Aorta (tissue), 5 donors: ENCODE measurements around the gene CYP17A1. TPM values are rescaled to one million over a fixed set of nuclear protein-coding genes. Genes with fewer than 3 reads are reported as not detected.

Source experiments
- ATAC-seq: fragments of 200-7000 bp; cut with Tn5 transposase; one replicate; pipeline ENCODE4 v1.9.1; 2022; ENCODE audit warnings: moderate library complexity; ENCODE audit not compliant: low FRiP score
- DNase-seq, 2 donors: peaks; one replicate each; pipeline ENCODE4 v3.0.0-alpha.2; 2020
- H3K27ac ChIP-seq, 2 donors: one replicate each; pipeline ENCODE4 v1.5.1; 2013; ENCODE audit warnings: low read length in 2 of 2, mild to moderate bottlenecking in 2 of 2, moderate library complexity in 2 of 2, control low read depth in 1 of 2, inconsistent platforms in 1 of 2, low read depth in 1 of 2
- H3K27me3 ChIP-seq, 2 donors: one replicate each; pipeline ENCODE4 v1.6.1; 2013; ENCODE audit warnings: control low read depth in 1 of 2, low read length in 1 of 2, mild to moderate bottlenecking in 1 of 2, moderate library complexity in 1 of 2; ENCODE audit not compliant: insufficient read depth in 2 of 2, control insufficient read depth in 1 of 2
- H3K36me3 ChIP-seq, 2 donors: one replicate each; pipeline ENCODE4 v1.6.1; 2013; ENCODE audit warnings: control low read depth in 1 of 2, low read length in 1 of 2, mild to moderate bottlenecking in 1 of 2; ENCODE audit not compliant: insufficient read depth in 2 of 2, control insufficient read depth in 1 of 2
- H3K4me1 ChIP-seq, 2 donors: one replicate each; pipeline ENCODE4 v1.6.1; 2013; ENCODE audit warnings: low read length in 2 of 2, control low read depth in 1 of 2, mild to moderate bottlenecking in 1 of 2, moderate library complexity in 1 of 2; ENCODE audit not compliant: insufficient read depth in 2 of 2, control insufficient read depth in 1 of 2
- H3K4me3 ChIP-seq, 2 donors: one replicate each; pipeline ENCODE4 v1.5.1; 2013; ENCODE audit warnings: low read length in 2 of 2, control low read depth in 1 of 2, mild to moderate bottlenecking in 1 of 2
- H3K9me3 ChIP-seq: one replicate; pipeline ENCODE4 v1.6.1; 2013; ENCODE audit warnings: mild to moderate bottlenecking, low read length; ENCODE audit not compliant: control insufficient read depth
- WGBS, 2 donors: extraction: QIAGEN DNeasy Blood & Tissue Kit; methylation state at CpG; one replicate each; pipeline ENCODE4 v1.1.7; 2013; 5-methylcytosine and 5-hydroxymethylcytosine counted together
- intact Hi-C, 2 donors: fragments of 100-400 bp; cut with DNase I; formaldehyde crosslinking; loops; one replicate each; pipeline versions ENCODE4 v1.14.2 to v1.15.0; 2022
- polyA plus RNA-seq, 2 donors: library from polyadenylated mRNA; stranded (reverse); fragments of 200-250 nt; gene quantifications; one replicate each; pipeline ENCODE4 v1.2.3, GENCODE V29; 2013
- total RNA-seq, 2 donors: library from RNA; stranded (reverse); fragmentation: NEBNext Ultra II Directional; extraction: Animal tissue kit (Norgen Biotek cat#: 25700); gene quantifications; one replicate each; pipeline ENCODE4 v1.2.1, GENCODE V29; 2021
- donor health status: healthy with polysubstance abuse.
- donor health status: Bipolar disorder and iron deficiency.
- donor health status: DM: no; HTN: no; CAD: no.
- donor health status: DM: no; HTN: no; CAD: no.
- donor health status: DM: yes; HTN: yes; CAD: no.

The CYP17A1 gene
- total and polyA plus RNA-seq, 4 donors = 0.25 to 1.3 (median 0.55) TPM; not detected in 1

- intact Hi-C loops = loop anchor here (2.0 to 5.0 kb wide), 4 partner anchors 34 to 75 kb away; no protein-coding TSS in a partner anchor
- 4% methylated on average over 12 of the region's 12 CpGs for WGBS, 2 donors
Measured at GRCh38 chr10:102815790-102816549, 21.2 kb downstream of the CYP17A1 start.

GRCh38 chr10:102814873-102815661 lies 22.1 kb downstream of the CYP17A1 start:
- intact Hi-C loops = loop anchor here (2.0 to 5.0 kb wide), 4 partner anchors 33 to 74 kb away; no protein-coding TSS in a partner anchor
- Histone ChIP-seq H3K27ac (peak overlapping the region; percentile 97 to 100), H3K27me3 (no peaks in the 10 kb centered on the region), H3K4me1 (no peaks in the 10 kb centered on the region), H3K4me3 (no peak overlapping the region), H3K9me3 (no peaks in the 10 kb centered on the region), H3K36me3 (peaks cover 0 to 4% of the 10 kb centered on the region in 2 donors)
- WGBS, 2 donors = 57 to 59% methylated on average over 23 of the region's 23 CpGs
- DNase-seq (peak; percentile 94 to 97), ATAC-seq (peak; percentile 75)

More at GRCh38 chr10:102815790-102816549, 21.2 kb downstream of the CYP17A1 start:
- peak; percentile 79 to 80 for DNase-seq
- Histone ChIP-seq H3K36me3 (peaks cover 0 to 3% of the 10 kb centered on the region in 2 donors), H3K9me3 (no peaks in the 10 kb centered on the region), H3K4me3 (no peak overlapping the region), H3K27me3 (no peaks in the 10 kb centered on the region), H3K27ac (peak overlapping the region; percentile 97 to 100), H3K4me1 (no peaks in the 10 kb centered on the region)
- peak; percentile 83 for ATAC-seq

- ATAC-seq (peak; percentile 42), DNase-seq (peak; percentile 62 to 84)
- no peaks in the 10 kb centered on the region for H3K9me3 ChIP-seq
- peaks cover 0 to 7% of the 10 kb centered on the region in 2 donors for H3K36me3 ChIP-seq
- H3K4me3 ChIP-seq = no peak overlapping the region
- 10 to 12% methylated on average over 8 of the region's 8 CpGs for WGBS, 2 donors
- no peaks in the 10 kb centered on the region for H3K27me3 ChIP-seq
- H3K4me1 ChIP-seq = no peaks in the 10 kb centered on the region
- intact Hi-C loops = loop anchor here in 1 of 2 donors (2.0 kb wide), 1 partner anchor 74 kb away; no protein-coding TSS in a partner anchor
- H3K27ac ChIP-seq = peak overlapping the region; percentile 62 to 97
Measured at GRCh38 chr10:102814453-102814871, 22.8 kb downstream of the CYP17A1 start.

GRCh38 chr10:102813734-102814452 lies 23.3 kb downstream of the CYP17A1 start:
- DNase-seq = peak in 1 of 2 donors; percentile 63

GRCh38 chr10:102813017-102813541 lies 24.1 kb downstream of the CYP17A1 start:
- Histone ChIP-seq H3K27ac (peak overlapping the region in 1 of 2 donors; percentile 88), H3K4me3 (no peak overlapping the region), H3K9me3 (no peaks in the 10 kb centered on the region), H3K4me1 (no peaks in the 10 kb centered on the region), H3K27me3 (no peaks in the 10 kb centered on the region), H3K36me3 (peaks cover 0 to 7% of the 10 kb centered on the region in 2 donors)
- no peak for ATAC-seq
- no peak for DNase-seq
- WGBS, 2 donors = 79 to 82% methylated on average over 17 of the region's 17 CpGs
- intact Hi-C loops = no loop called here

More at GRCh38 chr10:102813734-102814452, 23.3 kb downstream of the CYP17A1 start:
- H3K9me3 ChIP-seq = no peaks in the 10 kb centered on the region
- WGBS, 2 donors = 57 to 61% methylated on average over 16 of the region's 16 CpGs
- H3K4me3 ChIP-seq = no peak overlapping the region
- no peak for ATAC-seq
- peak overlapping the region; percentile 68 to 88 for H3K27ac ChIP-seq
- H3K36me3 ChIP-seq = peaks cover 0 to 7% of the 10 kb centered on the region in 2 donors
- intact Hi-C loops = loop anchor here in 1 of 2 donors (2.0 kb wide), 1 partner anchor 73 kb away; no protein-coding TSS in a partner anchor
- H3K4me1 ChIP-seq = no peaks in the 10 kb centered on the region
- H3K27me3 ChIP-seq = no peaks in the 10 kb centered on the region

- Histone ChIP-seq H3K36me3 (peaks cover 0 to 7% of the 10 kb centered on the region in 2 donors), H3K4me3 (no peak overlapping the region), H3K27ac (no peak overlapping the region), H3K4me1 (no peaks in the 10 kb centered on the region), H3K9me3 (no peaks in the 10 kb centered on the region), H3K27me3 (no peaks in the 10 kb centered on the region)
- intact Hi-C loops = no loop called here
- DNase-seq (peak in 1 of 2 donors; percentile 71), ATAC-seq (no peak)
- 76% methylated on average over 9 of the region's 9 CpGs for WGBS, 2 donors
Measured at GRCh38 chr10:102812231-102812876, 24.9 kb downstream of the CYP17A1 start.

- WGBS, 2 donors = 89 to 97% methylated on average over 3 of the region's 3 CpGs
- Histone ChIP-seq H3K27ac (no peak overlapping the region), H3K4me1 (no peaks in the 10 kb centered on the region), H3K36me3 (peaks cover 0 to 7% of the 10 kb centered on the region in 2 donors), H3K4me3 (no peak overlapping the region), H3K27me3 (no peaks in the 10 kb centered on the region), H3K9me3 (no peaks in the 10 kb centered on the region)
- DNase-seq (no peak), ATAC-seq (no peak)
- intact Hi-C loops = no loop called here
Measured at GRCh38 chr10:102811346-102811745, 25.9 kb downstream of the CYP17A1 start.
